ENCODE data around the gene FBXO3.

GRCh38 chr11:33700063-33700501 is 74.2 kb downstream of the FBXO3 start:
- TF ChIP-seq CTCF (IDR thresholded peaks at IDR 0.05) (no peak), EP300 (IDR thresholded peaks at IDR 0.05) (no peak), POLR2A (IDR thresholded peaks at IDR 0.05) (no peak)
